GM19438 (cell line): ENCODE measurements around the gene CHCHD4.
"Not testable (repeated sequence)": the region's sequence is repeated elsewhere in the genome, so short reads cannot be mapped to it uniquely, and the experiment has no call there.

Source experiments
- ATAC-seq: cut with Tn5 transposase; IDR thresholded peaks from one replicate; pipeline ENCODE4 v1.9.1; 2021; ENCODE audit warnings: low read depth; ENCODE audit not compliant: unreplicated experiment

CHCHD4 gene

DNA sequence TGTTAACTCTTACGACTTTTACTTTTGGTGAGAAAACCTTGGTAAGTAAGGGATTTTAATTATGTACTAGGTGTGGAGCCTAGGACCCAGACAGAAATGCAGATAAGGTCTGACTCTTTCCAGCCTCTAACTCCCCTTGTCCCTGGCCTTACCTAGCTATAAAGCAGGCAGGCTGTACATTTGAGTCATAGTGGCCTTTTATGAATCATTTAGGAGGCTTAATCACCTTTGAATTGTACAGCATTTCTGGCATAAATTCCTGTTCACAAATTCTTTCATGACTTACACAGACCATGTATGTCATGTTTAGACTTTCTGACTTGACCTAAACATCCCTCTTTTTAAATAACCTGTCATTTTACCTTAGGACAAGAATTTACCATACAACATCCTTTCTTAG is 47.4 kb downstream of the CHCHD4 start:
- no peak for ATAC-seq

DNA sequence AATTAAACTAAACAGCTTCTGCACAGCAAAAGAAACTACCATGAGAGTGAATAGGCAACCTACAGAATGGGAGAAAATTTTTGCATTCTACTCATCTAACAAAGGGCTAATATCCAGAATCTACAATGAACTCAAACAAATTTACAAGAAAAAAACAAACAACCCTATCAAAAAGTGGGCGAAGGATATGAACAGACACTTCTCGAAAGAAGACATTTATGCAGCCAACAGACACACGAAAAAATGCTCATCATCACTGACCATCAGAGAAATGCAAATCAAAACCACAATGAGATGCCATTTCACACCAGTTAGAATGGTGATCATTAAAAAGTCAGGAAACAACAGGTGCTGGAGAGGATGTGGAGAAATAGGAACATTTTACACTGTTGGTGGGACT is 49.4 kb downstream of the CHCHD4 start:
- not testable (repeated sequence) for ATAC-seq

DNA sequence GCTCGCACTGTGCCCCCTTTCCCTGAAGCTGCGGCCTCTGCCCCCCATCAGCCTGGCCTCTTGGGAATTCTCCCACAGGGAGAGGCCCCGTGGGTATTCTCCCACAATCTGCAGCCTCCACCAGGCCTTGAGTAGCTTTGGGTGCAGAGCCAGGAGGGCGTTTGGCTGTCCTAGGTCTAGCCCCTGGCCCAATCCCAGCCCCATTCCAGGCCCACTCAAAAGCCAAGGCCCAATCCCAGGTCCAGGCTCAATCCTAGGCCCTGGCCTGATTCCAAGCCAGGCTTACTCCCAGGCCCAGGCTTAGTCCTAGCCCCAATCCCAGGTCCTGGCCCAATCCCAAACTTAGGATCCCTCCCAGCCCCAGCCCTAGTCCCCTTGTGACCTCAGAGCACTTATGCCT is 59.8 kb downstream of the CHCHD4 start:
- no peak for ATAC-seq

DNA sequence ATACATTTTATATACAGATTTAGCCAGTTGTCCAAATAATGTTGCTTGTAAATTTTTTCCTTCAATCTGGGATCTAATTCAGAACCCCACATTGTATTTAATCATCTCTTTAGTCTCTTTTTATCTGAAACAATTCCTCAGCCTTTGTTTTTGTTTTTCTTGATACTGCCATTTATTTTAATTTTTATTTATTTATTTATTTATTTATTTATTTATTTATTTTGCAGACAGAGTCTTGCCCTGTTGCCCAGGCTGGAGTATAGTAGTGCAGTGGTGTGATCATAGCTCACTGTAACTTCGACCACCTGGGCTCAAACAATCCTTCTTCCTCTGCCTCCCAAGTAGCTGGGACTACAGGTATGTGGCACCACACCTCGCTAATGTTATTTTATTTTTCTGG is 61.5 kb downstream of the CHCHD4 start:
- ATAC-seq: no peak
